ENCODE results near the gene SLC22A4.

GRCh38 chr5:132267166-132267739, 26.9 kb upstream of the SLC22A4 start:
- no peak for TF ChIP-seq CTCF (IDR thresholded peaks at IDR 0.05)
- no peak for TF ChIP-seq EZH2 (IDR thresholded peaks at IDR 0.05; ENCODE audit: borderline replicate concordance, insufficient read depth, low read depth, low read length, poor library complexity, severe bottlenecking)
